Neural progenitor cell (in vitro differentiated cells): Measurements from ENCODE around the gene ADAMTS4.
"Not testable (repeated sequence)": the region's sequence is repeated elsewhere in the genome, so short reads cannot be mapped to it uniquely, and the experiment has no call there.

Experiments used
- EZH2phosphoT487 ChIP-seq: fragments of 200-600 bp; sonication (generic); IDR thresholded peaks from 2 replicates; pipeline ENCODE4 v1.6.1; 2017; ENCODE audit warnings: antibody characterized with exemption
- TF ChIP-seq, protein P1 (sequence below): fragments of 200-600 bp; sonication (generic); IDR thresholded peaks from 2 replicates; pipeline ENCODE4 v1.5.1; 2017; ENCODE audit warnings: antibody characterized with exemption, mild to moderate bottlenecking

DNA sequence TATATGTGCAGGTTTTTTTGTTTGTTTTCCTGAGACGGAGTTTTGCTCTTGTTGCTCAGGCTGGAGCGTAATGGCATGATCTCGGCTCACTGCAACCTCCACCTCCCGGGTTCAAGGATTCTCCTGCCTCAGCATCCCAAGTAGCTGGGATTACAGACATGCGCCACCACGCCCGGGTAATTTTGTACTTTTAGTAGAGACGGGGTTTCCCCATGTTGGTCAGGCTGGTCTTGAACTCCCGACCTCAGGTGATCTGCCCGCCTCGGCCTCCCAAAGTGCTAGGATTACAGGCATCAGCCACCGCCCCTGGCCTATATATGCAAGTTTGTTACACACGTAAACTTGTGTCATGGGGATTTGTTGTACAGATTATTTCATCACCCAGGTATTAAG is 25.8 kb upstream of the ADAMTS4 start:
- TF ChIP-seq, protein P1, sequence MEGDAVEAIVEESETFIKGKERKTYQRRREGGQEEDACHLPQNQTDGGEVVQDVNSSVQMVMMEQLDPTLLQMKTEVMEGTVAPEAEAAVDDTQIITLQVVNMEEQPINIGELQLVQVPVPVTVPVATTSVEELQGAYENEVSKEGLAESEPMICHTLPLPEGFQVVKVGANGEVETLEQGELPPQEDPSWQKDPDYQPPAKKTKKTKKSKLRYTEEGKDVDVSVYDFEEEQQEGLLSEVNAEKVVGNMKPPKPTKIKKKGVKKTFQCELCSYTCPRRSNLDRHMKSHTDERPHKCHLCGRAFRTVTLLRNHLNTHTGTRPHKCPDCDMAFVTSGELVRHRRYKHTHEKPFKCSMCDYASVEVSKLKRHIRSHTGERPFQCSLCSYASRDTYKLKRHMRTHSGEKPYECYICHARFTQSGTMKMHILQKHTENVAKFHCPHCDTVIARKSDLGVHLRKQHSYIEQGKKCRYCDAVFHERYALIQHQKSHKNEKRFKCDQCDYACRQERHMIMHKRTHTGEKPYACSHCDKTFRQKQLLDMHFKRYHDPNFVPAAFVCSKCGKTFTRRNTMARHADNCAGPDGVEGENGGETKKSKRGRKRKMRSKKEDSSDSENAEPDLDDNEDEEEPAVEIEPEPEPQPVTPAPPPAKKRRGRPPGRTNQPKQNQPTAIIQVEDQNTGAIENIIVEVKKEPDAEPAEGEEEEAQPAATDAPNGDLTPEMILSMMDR: not testable (repeated sequence)
- TF ChIP-seq EZH2phosphoT487: not testable (repeated sequence)
